ENCODE measurements around the gene GRIA3.

The GRIA3 gene

GRCh38 chrX:123169247-123169901 is 14.7 kb upstream of the GRIA3 start:
- H3K9me3 ChIP-seq (ENCODE audit: control insufficient read depth, insufficient read depth, low read depth, low read length) = no peaks in the 10 kb centered on the region
- H3K27ac ChIP-seq (ENCODE audit: extremely low read depth, low read depth, low read length) = no peak overlapping the region
- TF ChIP-seq ZNF175 (tag by site-specific recombination; IDR thresholded peaks at IDR 0.05) (no peak), ZNF426 (tag by site-specific recombination; IDR thresholded peaks at IDR 0.05) (no peak), ZNF571 (tag by site-specific recombination; IDR thresholded peaks at IDR 0.05) (no peak), PBX3 (CRISPR knock-in tag; IDR thresholded peaks at IDR 0.05) (no peak), ZNF48 (tag by site-specific recombination; IDR thresholded peaks at IDR 0.05) (no peak), ZNF223 (tag by site-specific recombination; IDR thresholded peaks at IDR 0.05) (no peak), ZNF37A (tag by site-specific recombination; IDR thresholded peaks at IDR 0.05) (no peak), ZNF558 (tag by site-specific recombination; IDR thresholded peaks at IDR 0.05) (no peak), ZFP3 (tag by site-specific recombination; IDR thresholded peaks at IDR 0.05; ENCODE audit: low read depth) (no peak), PRDM10 (tag by site-specific recombination; IDR thresholded peaks at IDR 0.05) (no peak), SETDB1 (IDR thresholded peaks at IDR 0.05; ENCODE audit: insufficient read length, low read length) (no peak), KLF8 (tag by site-specific recombination; IDR thresholded peaks at IDR 0.05) (no peak), ZBTB21 (tag by site-specific recombination; IDR thresholded peaks at IDR 0.05) (no peak)
- ChIA-PET CTCF (interaction anchor here (0.6 to 0.7 kb wide), 2 partner anchors 16 to 232 kb away, joined by 3 read pairs; no protein-coding TSS in a partner anchor), POLR2A (no interaction called here)
- H3K36me3 ChIP-seq (ENCODE audit: control insufficient read depth in 2 of 2, insufficient read depth in 1 of 2, low read length in 2 of 2) = no peaks in the 10 kb centered on the region
- H3K4me1 ChIP-seq (ENCODE audit: control insufficient read depth, insufficient read depth, low read length) = no peaks in the 10 kb centered on the region
- no peak overlapping the region for H3K4me3 ChIP-seq (ENCODE audit: low read depth, low read length)

- Histone ChIP-seq H3K36me3 (ENCODE audit: control insufficient read depth in 2 of 2, insufficient read depth in 1 of 2, low read length in 2 of 2) (no peaks in the 10 kb centered on the region), H3K9me3 (ENCODE audit: control insufficient read depth, insufficient read depth, low read depth, low read length) (no peaks in the 10 kb centered on the region), H3K27ac (ENCODE audit: extremely low read depth, low read depth, low read length) (no peak overlapping the region), H3K4me1 (ENCODE audit: control insufficient read depth, insufficient read depth, low read length) (no peaks in the 10 kb centered on the region), H3K4me3 (ENCODE audit: low read depth, low read length) (no peak overlapping the region)
- ChIA-PET CTCF (no interaction called here), POLR2A (no interaction called here)
- TF ChIP-seq GLIS1 (tag by site-specific recombination; IDR thresholded peaks at IDR 0.05) (no peak), ZNF202 (tag by site-specific recombination; IDR thresholded peaks at IDR 0.05; ENCODE audit: borderline replicate concordance) (no peak)
Observed at GRCh38 chrX:123170546-123170945, 13.5 kb upstream of the GRIA3 start.

- H3K36me3 ChIP-seq (ENCODE audit: control insufficient read depth in 2 of 2, insufficient read depth in 1 of 2, low read length in 2 of 2) = no peaks in the 10 kb centered on the region
- no peak for TF ChIP-seq ZNF747 (tag by site-specific recombination; IDR thresholded peaks at IDR 0.05)
- TF ChIP-seq, protein P1, sequence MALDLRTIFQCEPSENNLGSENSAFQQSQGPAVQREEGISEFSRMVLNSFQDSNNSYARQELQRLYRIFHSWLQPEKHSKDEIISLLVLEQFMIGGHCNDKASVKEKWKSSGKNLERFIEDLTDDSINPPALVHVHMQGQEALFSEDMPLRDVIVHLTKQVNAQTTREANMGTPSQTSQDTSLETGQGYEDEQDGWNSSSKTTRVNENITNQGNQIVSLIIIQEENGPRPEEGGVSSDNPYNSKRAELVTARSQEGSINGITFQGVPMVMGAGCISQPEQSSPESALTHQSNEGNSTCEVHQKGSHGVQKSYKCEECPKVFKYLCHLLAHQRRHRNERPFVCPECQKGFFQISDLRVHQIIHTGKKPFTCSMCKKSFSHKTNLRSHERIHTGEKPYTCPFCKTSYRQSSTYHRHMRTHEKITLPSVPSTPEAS (tag by site-specific recombination; IDR thresholded peaks at IDR 0.05) = peak; percentile 63; the same call in 1 of the 2 replicates
- TF ChIP-seq, protein P2, sequence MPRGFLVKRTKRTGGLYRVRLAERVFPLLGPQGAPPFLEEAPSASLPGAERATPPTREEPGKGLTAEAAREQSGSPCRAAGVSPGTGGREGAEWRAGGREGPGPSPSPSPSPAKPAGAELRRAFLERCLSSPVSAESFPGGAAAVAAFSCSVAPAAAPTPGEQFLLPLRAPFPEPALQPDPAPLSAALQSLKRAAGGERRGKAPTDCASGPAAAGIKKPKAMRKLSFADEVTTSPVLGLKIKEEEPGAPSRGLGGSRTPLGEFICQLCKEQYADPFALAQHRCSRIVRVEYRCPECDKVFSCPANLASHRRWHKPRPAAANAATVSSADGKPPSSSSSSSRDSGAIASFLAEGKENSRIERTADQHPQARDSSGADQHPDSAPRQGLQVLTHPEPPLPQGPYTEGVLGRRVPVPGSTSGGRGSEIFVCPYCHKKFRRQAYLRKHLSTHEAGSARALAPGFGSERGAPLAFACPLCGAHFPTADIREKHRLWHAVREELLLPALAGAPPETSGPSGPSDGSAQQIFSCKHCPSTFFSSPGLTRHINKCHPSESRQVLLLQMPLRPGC (tag by site-specific recombination; IDR thresholded peaks at IDR 0.05) = no peak
- TF ChIP-seq, protein P3, sequence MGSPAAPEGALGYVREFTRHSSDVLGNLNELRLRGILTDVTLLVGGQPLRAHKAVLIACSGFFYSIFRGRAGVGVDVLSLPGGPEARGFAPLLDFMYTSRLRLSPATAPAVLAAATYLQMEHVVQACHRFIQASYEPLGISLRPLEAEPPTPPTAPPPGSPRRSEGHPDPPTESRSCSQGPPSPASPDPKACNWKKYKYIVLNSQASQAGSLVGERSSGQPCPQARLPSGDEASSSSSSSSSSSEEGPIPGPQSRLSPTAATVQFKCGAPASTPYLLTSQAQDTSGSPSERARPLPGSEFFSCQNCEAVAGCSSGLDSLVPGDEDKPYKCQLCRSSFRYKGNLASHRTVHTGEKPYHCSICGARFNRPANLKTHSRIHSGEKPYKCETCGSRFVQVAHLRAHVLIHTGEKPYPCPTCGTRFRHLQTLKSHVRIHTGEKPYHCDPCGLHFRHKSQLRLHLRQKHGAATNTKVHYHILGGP (tag by site-specific recombination; IDR thresholded peaks at IDR 0.05) = no peak
Observed at GRCh38 chrX:123171781-123172180, 12.3 kb upstream of the GRIA3 start.

More at GRCh38 chrX:123171781-123172180, 12.3 kb upstream of the GRIA3 start:
- Histone ChIP-seq H3K4me3 (ENCODE audit: low read depth, low read length) (no peak overlapping the region), H3K9me3 (ENCODE audit: control insufficient read depth, insufficient read depth, low read depth, low read length) (no peaks in the 10 kb centered on the region), H3K4me1 (ENCODE audit: control insufficient read depth, insufficient read depth, low read length) (no peaks in the 10 kb centered on the region), H3K27ac (ENCODE audit: extremely low read depth, low read depth, low read length) (no peak overlapping the region)
- ChIA-PET CTCF (interaction anchor here (0.7 to 1.4 kb wide), 3 partner anchors 10 to 252 kb away, joined by 3 to 8 read pairs (median 3); no protein-coding TSS in a partner anchor), POLR2A (no interaction called here)
